Hepatocyte (in vitro differentiated cells): ENCODE data around the gene CNPY4.

ENCODE experiments used
- EZH2 ChIP-seq: fragments of 200-600 bp; sonication (generic); IDR thresholded peaks from 2 replicates; pipeline ENCODE4 v1.6.1; 2016; ENCODE audit warnings: antibody characterized with exemption, mild to moderate bottlenecking, borderline replicate concordance
- TF ChIP-seq, protein P1 (sequence below): fragments of 200-600 bp; sonication (generic); IDR thresholded peaks from 2 replicates; pipeline ENCODE4 v1.5.1; 2016; ENCODE audit warnings: antibody characterized with exemption, mild to moderate bottlenecking; ENCODE audit not compliant: poor library complexity

DNA sequence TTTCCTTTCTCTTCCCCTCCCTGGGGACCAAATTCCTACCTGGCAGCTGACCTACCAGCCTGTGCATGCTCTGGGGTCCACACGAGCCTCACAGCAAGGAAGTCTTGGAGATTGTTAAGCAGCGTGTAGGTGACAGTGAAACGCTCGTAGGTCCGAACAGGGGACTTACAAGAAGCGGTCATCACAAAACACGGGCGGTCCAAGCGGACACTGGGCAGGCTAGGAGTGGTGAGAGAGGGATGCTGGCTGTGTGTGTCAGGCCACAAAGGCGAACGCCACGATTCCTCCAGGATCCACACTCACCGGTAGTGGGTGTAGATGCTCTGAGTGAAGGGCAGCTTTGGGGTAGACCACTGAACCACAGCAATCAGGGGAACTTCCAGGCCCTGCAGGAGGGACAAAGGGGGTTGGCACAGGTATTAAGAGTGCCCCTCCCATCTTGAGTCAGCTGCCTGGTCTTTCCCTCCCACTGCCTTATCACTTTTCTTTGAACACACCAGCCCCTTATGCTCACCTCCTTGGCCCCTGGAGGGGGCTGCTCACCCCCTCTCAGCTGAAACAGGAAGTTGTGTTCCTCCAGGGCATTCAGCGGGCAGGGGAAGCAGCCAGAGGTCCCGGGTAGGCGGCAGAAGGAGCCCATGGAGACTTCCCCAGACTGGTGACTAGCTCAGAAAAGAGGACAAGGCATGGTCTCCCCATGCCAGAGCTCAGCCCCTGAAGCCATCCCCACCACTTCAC is 37.1 kb downstream of the CNPY4 start:
- TF ChIP-seq, protein P1, sequence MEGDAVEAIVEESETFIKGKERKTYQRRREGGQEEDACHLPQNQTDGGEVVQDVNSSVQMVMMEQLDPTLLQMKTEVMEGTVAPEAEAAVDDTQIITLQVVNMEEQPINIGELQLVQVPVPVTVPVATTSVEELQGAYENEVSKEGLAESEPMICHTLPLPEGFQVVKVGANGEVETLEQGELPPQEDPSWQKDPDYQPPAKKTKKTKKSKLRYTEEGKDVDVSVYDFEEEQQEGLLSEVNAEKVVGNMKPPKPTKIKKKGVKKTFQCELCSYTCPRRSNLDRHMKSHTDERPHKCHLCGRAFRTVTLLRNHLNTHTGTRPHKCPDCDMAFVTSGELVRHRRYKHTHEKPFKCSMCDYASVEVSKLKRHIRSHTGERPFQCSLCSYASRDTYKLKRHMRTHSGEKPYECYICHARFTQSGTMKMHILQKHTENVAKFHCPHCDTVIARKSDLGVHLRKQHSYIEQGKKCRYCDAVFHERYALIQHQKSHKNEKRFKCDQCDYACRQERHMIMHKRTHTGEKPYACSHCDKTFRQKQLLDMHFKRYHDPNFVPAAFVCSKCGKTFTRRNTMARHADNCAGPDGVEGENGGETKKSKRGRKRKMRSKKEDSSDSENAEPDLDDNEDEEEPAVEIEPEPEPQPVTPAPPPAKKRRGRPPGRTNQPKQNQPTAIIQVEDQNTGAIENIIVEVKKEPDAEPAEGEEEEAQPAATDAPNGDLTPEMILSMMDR, result no peak
- TF ChIP-seq EZH2, result no peak
